Endothelial cell of umbilical vein (primary cell): Measurements from ENCODE around the gene STARD13. TPM values are rescaled to one million over a fixed set of nuclear protein-coding genes. Genes with fewer than 3 reads are reported as not detected.

Source experiments
- BruUV-seq: library from RNA; stranded (reverse); fragments of 400-500 nt; replicated peaks from 2 replicates; lab custom pipeline; 2021; lab: Mats Ljungman, UMichigan
- CTCF ChIA-PET: fragments of 300-600, 350-600 bp; sonication (Branson Sonifier 250); formaldehyde crosslinking; loops from one replicate; lab custom pipeline; 2021; ENCODE audit warnings: antibody characterized with exemption, inconsistent platforms; lab: Charles Lee
- POLR2A ChIA-PET: fragments of 300-600, 350-600 bp; sonication (Branson Sonifier 250); formaldehyde crosslinking; loops from one replicate; lab custom pipeline; 2021; ENCODE audit warnings: antibody characterized with exemption, inconsistent platforms; lab: Charles Lee
- DNase-seq: peaks from one replicate; pipeline ENCODE4 v3.0.0-alpha.2; 2011; ENCODE audit warnings: low read depth, low spot score
- FAIRE-seq: peaks from 2 replicates; lab custom pipeline; 2011; peaks lifted over from hg19 to GRCh38; lab: Jason Lieb, UNC
- H2AFZ ChIP-seq: 2 replicates; pipeline ENCODE4 v1.6.0; 2012; ENCODE audit warnings: low read depth, low read length, control low read depth, inconsistent platforms
- H3K27ac ChIP-seq: 2 replicates; pipeline ENCODE4 v1.5.1; 2011; ENCODE audit warnings: low read depth, mild to moderate bottlenecking, control low read depth, low read length, moderate library complexity; ENCODE audit not compliant: insufficient read depth
- H3K27me3 ChIP-seq, 2 experiments: 2 replicates each; pipeline versions ENCODE4 v1.6.0 to v1.6.1; 2011; ENCODE audit warnings: low read length in 2 of 2, mixed read lengths in 1 of 2; ENCODE audit not compliant: control insufficient read depth in 2 of 2, insufficient read depth in 2 of 2
- H3K36me3 ChIP-seq, 2 experiments: 2 replicates in 1 of 2; 3 replicates in 1 of 2; pipeline ENCODE4 v1.5.1; 2011; ENCODE audit warnings: low read length in 2 of 2, mild to moderate bottlenecking in 1 of 2, moderate library complexity in 1 of 2; ENCODE audit not compliant: control insufficient read depth in 2 of 2, insufficient read depth in 2 of 2; ENCODE audit errors: extremely low read depth in 1 of 2
- H3K4me1 ChIP-seq: 3 replicates; pipeline ENCODE4 v1.5.1; 2011; ENCODE audit warnings: mild to moderate bottlenecking, low read length; ENCODE audit not compliant: control insufficient read depth, insufficient read depth; ENCODE audit errors: extremely low read depth
- H3K4me2 ChIP-seq: 2 replicates; pipeline ENCODE4 v1.6.1; 2011; ENCODE audit warnings: low read length, control low read depth, mixed read lengths; ENCODE audit not compliant: insufficient read depth
- H3K4me3 ChIP-seq, 3 experiments: fragments of 200-600 bp in 1 of 3; sonication (generic), shearing (Covaris generic) in 1 of 3; replicated peaks in 1 of 3; 2 replicates each; pipeline ENCODE4 v1.5.1; 2011 to 2016; ENCODE audit warnings: control low read depth in 3 of 3, low read length in 3 of 3, mild to moderate bottlenecking in 2 of 3, inconsistent platforms in 1 of 3, low read depth in 1 of 3, moderate library complexity in 1 of 3; ENCODE audit not compliant: insufficient read depth in 1 of 3
- H3K79me2 ChIP-seq: 2 replicates; pipeline ENCODE4 v1.6.0; 2012; ENCODE audit warnings: low read length, inconsistent platforms; ENCODE audit not compliant: control insufficient read depth, insufficient read depth
- H3K9ac ChIP-seq: replicated peaks from 2 replicates; pipeline ENCODE3; 2011; ENCODE audit warnings: low read length, control low read depth; ENCODE audit not compliant: insufficient read depth; ENCODE audit errors: extremely low read depth
- H3K9me1 ChIP-seq: replicated peaks from 3 replicates; pipeline ENCODE4 v1.6.0; 2011; ENCODE audit warnings: mild to moderate bottlenecking, low read length; ENCODE audit not compliant: control insufficient read depth, insufficient read depth; ENCODE audit errors: extremely low read depth
- H3K9me3 ChIP-seq: replicated peaks from 2 replicates; pipeline ENCODE4 v1.5.1; 2012; ENCODE audit warnings: low read length, inconsistent platforms; ENCODE audit not compliant: control insufficient read depth, insufficient read depth
- H4K20me1 ChIP-seq: replicated peaks from 2 replicates; pipeline ENCODE3; 2011; ENCODE audit warnings: mild to moderate bottlenecking, low read length; ENCODE audit not compliant: control insufficient read depth, insufficient read depth; ENCODE audit errors: extremely low read depth
- EZH2 ChIP-seq: IDR thresholded peaks from 2 replicates; pipeline ENCODE4 v1.6.1; 2012; ENCODE audit warnings: borderline replicate concordance, low read depth, mild to moderate bottlenecking, moderate library complexity, low read length, inconsistent platforms; ENCODE audit not compliant: severe bottlenecking
- FOS ChIP-seq: IDR thresholded peaks from 2 replicates; pipeline ENCODE4 v1.6.1; 2011; ENCODE audit warnings: mild to moderate bottlenecking, low read length, moderate library complexity, borderline replicate concordance; ENCODE audit not compliant: insufficient read depth
- GATA2 ChIP-seq: IDR thresholded peaks from 2 replicates; pipeline ENCODE4 v1.7.0; 2011; ENCODE audit warnings: low read depth, mild to moderate bottlenecking, moderate library complexity, mixed read lengths, low read length; ENCODE audit not compliant: insufficient read length, insufficient read depth
- MYC ChIP-seq: IDR thresholded peaks from one replicate; pipeline ENCODE4 v1.6.1; 2011; ENCODE audit warnings: mild to moderate bottlenecking, low read depth, low read length
- POLR2A ChIP-seq: IDR thresholded peaks from 2 replicates; pipeline ENCODE4 v1.6.1; 2012; ENCODE audit warnings: low read depth, mild to moderate bottlenecking, control low read depth, low read length
- POLR2AphosphoS5 ChIP-seq: IDR thresholded peaks from 2 replicates; pipeline ENCODE4 v1.6.1; 2012; ENCODE audit warnings: low read depth, mild to moderate bottlenecking, control low read depth, low read length, moderate library complexity; ENCODE audit not compliant: insufficient read depth
- dilution Hi-C: fragments of 300-500 bp; cut with MboI; formaldehyde crosslinking; loops from one replicate; pipeline ENCODE4 v1.15.0; 2019; ENCODE audit warnings: low sequenced_read_pairs; ENCODE audit not compliant: extremely low pct_ligation_motif_present
- intact Hi-C: fragments of 100-400 bp; cut with micrococcal nuclease; formaldehyde crosslinking; loops from one replicate; pipeline ENCODE4 v1.10.0; 2022
- polyA plus RNA-seq, 4 experiments: library from polyadenylated mRNA; depleted of rRNA in 3 of 4; stranded (reverse) in 3 of 4; unstranded in 1 of 4; fragments of >200 nt; gene quantifications; 2 replicates each; pipeline versions ENCODE4 v1.2.1 to v1.2.3, GENCODE V29; 2011 to 2012; ENCODE audit warnings: missing spikeins in 1 of 4
- total RNA-seq: library from RNA; stranded (reverse); gene quantifications from 2 replicates; pipeline ENCODE4 v1.2.3, GENCODE V29; 2021
- TF ChIP-seq, protein P1 (sequence below): IDR thresholded peaks from 2 replicates; pipeline ENCODE4 v1.6.1; 2011; ENCODE audit not compliant: insufficient read depth, insufficient read length
- TF ChIP-seq, protein P2 (sequence below), 2 donors: IDR thresholded peaks; 1 replicate in 1 of 2; 2 replicates in 1 of 2; pipeline ENCODE4 v1.5.1; 2011; ENCODE audit warnings: low read length in 2 of 2, mild to moderate bottlenecking in 2 of 2, moderate library complexity in 2 of 2, control low read depth in 1 of 2, inconsistent platforms in 1 of 2, low read depth in 1 of 2; ENCODE audit not compliant: insufficient read depth in 1 of 2; ENCODE audit errors: extremely low read depth in 1 of 2

Gene STARD13
- total and polyA plus RNA-seq, 2 donors (not counting 3 experiments of a cell fraction or from before 2014, with no cell fraction given): 11.0 to 47.7 TPM

DNA sequence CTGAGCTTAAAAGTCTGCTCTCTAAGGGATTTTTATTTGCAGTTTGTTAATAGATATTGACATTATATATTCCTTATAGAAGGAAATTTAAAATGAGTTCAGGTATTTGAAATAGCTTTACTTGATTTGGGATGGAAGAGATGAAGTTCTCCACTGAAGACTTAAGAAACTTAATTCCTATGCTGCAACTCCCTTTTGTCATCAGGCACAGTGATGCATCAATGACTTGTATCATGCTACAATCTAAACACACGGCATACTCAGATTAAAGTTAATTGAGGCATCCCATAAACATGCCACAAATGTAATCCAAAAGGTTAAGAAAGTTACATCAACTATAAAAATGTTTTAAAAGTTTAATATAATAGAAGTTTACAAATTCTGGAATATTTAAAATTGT lies 109.0 kb downstream of the STARD13 start:
- Histone ChIP-seq H3K4me3 (no peak overlapping the region), H2AFZ (no peak overlapping the region), H4K20me1 (no peaks in the 10 kb centered on the region), H3K9me1 (no peaks in the 10 kb centered on the region), H3K9ac (no peak overlapping the region), H3K79me2 (peaks cover 68% of the 10 kb centered on the region), H3K27me3 (no peaks in the 10 kb centered on the region), H3K36me3 (no peaks in the 10 kb centered on the region), H3K9me3 (no peaks in the 10 kb centered on the region), H3K27ac (no peak overlapping the region), H3K4me2 (no peak overlapping the region), H3K4me1 (no peaks in the 10 kb centered on the region)
- DNase-seq: no peak
- no peak for FAIRE-seq
- POLR2A ChIA-PET: no interaction called here
- TF ChIP-seq, protein P1, sequence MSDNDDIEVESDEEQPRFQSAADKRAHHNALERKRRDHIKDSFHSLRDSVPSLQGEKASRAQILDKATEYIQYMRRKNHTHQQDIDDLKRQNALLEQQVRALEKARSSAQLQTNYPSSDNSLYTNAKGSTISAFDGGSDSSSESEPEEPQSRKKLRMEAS: no peak
- no peak for TF ChIP-seq POLR2AphosphoS5
- TF ChIP-seq EZH2: no peak
- TF ChIP-seq, protein P2, sequence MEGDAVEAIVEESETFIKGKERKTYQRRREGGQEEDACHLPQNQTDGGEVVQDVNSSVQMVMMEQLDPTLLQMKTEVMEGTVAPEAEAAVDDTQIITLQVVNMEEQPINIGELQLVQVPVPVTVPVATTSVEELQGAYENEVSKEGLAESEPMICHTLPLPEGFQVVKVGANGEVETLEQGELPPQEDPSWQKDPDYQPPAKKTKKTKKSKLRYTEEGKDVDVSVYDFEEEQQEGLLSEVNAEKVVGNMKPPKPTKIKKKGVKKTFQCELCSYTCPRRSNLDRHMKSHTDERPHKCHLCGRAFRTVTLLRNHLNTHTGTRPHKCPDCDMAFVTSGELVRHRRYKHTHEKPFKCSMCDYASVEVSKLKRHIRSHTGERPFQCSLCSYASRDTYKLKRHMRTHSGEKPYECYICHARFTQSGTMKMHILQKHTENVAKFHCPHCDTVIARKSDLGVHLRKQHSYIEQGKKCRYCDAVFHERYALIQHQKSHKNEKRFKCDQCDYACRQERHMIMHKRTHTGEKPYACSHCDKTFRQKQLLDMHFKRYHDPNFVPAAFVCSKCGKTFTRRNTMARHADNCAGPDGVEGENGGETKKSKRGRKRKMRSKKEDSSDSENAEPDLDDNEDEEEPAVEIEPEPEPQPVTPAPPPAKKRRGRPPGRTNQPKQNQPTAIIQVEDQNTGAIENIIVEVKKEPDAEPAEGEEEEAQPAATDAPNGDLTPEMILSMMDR (IDR thresholded peaks at IDR 0.05; ENCODE audit: extremely low read depth in 1 of 2, insufficient read depth in 1 of 2, low read depth in 1 of 2, low read length in 2 of 2): no peak
- no peak for TF ChIP-seq POLR2A
- no peak for TF ChIP-seq FOS
- no peak for TF ChIP-seq MYC
- no peak for TF ChIP-seq GATA2
- CTCF ChIA-PET: interaction anchor here (1.9 kb wide), 1 partner anchor 20 kb away, joined by 6 read pairs; no protein-coding TSS in a partner anchor
- dilution Hi-C loops: no loop called here
- no TSS peak for BruUV-seq
- intact Hi-C loops: no loop called here
